Middle frontal gyrus (tissue), 1 donor: ENCODE measurements around the gene OR4K5.
"Not testable (repeated sequence)": the region's sequence is repeated elsewhere in the genome, so short reads cannot be mapped to it uniquely, and the experiment has no call there.

ENCODE experiments used
- DNase-seq: peaks from one replicate; pipeline ENCODE4 v3.0.0-alpha.2; 2015; ENCODE audit warnings: low spot score; ENCODE audit errors: extremely low spot score

Gene OR4K5, protein sequence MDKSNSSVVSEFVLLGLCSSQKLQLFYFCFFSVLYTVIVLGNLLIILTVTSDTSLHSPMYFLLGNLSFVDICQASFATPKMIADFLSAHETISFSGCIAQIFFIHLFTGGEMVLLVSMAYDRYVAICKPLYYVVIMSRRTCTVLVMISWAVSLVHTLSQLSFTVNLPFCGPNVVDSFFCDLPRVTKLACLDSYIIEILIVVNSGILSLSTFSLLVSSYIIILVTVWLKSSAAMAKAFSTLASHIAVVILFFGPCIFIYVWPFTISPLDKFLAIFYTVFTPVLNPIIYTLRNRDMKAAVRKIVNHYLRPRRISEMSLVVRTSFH

DNA sequence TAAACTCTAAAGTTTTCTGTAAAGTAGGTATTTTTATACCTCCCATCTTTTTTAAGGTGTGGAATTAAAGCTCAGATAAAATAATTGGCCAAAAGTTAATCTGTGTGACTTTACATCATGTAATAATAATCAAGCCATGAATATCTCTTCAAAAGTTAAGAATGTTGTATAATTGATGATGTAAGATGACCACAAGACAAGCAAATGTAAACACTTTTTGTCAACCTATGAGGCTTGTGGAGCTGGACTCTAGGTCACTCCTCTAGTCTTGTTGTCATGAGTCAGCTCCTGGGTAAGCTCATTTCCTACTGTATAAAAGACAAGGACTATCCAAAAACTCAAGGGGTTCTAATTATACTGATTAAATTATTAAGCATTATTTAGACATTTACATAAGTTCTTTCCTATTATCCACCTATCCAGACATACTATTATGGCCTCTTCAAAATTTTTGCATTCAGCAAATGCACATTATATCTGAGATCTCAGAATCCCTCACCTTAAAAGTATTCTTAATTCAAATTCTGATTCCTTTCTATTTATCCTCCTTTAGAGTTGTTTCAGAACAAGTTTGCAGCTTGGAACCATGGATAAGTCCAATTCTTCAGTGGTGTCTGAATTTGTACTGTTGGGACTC, at the start of gene OR4K5:
Gene OR4K5 (plus strand): TSS at position 587 of the 637 bp plus-strand sequence. CDS start 0 bp downstream, at position 587.
- DNase-seq = no peak

DNA sequence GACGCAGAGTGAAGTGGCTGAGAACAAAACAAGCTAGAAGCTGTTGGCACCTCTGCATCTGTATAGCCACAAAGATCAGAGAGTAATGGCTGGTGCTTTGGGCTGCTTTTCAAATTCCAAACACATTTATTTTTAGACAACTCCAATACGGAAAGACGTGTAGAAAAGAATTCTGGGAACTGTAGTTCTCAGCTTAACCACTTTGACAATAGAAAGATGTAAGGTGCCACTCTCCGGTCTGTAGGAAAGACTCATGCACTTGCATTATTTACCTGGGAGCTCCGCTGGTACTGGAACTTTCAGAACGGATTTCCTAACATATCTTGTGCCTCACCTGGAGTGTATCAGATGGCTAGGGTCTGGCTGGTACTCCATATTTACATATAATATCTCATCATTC, 47.2 kb upstream of the OR4K5 start:
- DNase-seq = no peak

DNA sequence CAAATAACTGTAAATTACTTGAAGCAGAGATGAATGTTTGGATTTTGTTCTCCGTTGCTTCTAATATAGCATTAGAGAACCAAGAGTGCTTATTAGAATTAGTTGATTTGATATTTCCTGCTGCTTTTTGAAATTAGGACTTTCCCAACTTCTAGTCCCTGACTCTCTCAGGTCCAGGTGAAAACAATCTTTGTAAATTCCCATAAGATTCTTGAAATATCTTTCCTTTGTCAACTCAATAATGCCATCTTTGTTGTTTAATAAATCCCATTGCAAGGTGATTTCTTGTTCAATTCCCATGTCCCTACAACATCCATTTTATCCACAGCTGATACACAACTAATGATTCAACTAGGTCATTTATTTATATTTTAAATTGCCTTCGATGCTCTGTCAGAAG, 45.6 kb upstream of the OR4K5 start, which contains the start of gene OR4K2:
Gene OR4K2 (plus strand): TSS at position 301 of the 400 bp plus-strand sequence. CDS start 1,126 bp downstream, outside the sequence.
- DNase-seq = no peak

DNA sequence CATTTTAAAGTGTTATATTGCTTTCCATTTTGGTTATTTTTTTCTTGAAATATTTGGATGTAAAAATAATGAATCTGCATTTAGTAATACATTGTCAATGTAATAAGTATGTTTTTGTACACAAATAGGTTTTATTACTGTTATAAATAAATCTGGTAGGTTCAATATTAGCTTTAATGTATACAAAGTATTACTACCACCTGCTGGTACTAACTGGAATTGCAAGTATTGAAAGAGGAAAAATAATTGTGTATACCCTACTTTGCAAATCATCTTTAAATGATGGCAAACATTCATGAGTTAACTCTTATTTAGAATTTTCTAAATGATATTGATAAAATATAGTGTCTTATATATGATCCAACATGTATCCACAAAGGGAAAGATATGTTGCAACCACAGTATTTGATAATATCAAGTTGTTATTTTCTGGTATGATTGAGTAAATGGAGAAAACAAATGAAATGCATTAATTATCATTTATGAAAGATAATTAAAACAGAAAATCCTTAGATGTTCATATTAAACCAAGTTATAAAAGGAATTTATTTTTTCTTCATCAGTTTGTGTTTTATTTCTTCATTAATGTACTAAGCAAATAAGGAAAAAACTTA, 42.3 kb upstream of the OR4K5 start:
- DNase-seq = no peak

DNA sequence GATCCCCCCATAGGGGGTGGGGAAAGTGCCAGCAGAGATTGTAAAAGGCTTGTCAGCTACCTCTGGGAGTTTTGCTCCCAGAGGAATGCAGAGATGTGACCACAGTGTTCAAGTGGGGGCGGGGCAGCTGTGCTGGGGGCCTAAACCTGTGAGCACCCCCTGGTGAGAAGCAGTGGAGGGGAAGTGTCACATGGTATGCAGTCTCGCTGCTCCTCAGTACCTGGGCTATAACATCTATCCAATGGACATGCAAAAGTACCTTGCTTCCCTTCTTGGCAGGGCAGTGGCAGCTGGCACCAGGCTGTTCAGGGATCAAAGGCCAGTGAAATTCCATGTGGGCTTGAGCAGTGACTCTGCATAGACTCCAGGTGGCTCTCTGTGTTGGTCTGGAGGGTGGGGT, 25.1 kb upstream of the OR4K5 start:
- no peak for DNase-seq

DNA sequence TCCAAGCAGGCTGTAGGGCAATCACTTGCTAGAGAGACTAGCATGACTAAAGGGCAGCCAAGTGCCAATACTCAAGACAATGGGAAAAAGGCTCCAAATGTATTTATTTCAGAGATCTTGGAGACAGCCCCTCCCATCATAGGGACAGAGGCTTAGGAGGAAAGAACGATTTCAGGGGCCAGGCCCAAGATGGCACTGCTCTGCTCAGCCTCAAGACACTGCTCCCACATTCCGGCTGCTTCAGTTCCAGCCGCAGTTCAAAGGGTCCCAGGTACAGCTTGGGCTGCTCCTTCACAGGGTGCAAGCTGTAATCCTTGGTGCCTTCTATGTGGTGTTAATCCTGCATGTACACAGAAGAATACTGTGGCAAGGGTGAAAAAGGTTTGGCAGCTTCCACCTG, 19.4 kb upstream of the OR4K5 start:
- DNase-seq = no peak

DNA sequence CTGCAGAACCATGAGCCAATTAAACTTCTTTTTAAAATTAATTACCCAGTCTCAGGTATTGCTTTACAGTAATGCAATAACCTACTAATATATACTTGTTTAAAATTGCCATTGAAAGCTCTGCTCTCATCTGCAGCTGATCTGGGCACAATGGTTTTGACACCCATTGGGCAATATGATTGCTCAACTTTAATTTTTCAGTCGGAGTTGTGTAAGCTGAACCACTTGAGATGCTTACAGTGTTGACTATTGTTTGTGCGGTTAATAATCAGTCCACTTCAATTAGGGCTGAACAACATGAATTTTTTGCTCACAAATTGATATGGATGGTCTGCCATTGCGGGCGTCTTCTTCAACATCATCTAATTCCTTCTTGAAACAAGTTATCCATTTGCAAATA, 18.0 kb upstream of the OR4K5 start:
- no peak for DNase-seq

DNA sequence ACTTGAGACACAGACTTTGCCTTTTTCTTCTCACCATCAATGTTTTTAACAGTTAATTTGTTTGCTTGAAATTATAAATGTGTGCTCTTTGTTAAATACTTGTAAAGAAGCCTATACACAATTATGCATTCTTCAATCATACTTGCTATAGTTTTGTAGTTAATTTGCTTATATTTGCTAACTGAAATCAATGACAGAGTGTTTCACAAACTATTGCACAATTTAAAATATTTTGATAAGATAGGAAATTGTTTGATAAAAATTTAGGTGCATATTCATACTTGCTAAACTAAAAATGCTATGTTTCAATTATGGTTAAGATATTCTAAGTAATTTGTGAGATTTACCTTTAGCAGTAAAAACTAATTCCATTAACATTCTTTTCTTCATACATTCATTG, 13.7 kb upstream of the OR4K5 start:
- no peak for DNase-seq

DNA sequence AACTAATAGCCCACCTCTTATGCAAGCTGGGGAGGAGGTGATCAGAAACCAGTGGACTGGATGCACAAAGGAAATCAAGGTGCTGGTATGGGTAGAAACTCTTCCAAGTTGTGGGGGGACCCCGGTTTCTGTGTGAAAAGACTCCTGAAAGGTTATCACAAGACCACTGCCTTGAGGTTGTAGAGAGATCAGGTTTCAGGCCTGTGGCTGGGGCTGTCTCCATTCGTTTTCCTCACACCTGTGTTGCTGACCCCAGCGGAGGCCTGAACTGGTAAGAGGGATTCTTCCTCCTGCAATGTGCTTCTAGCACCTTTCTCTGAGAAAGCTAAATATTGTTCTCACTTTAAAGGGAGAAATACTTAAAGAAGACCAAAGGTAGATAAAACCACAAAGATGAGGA, 9.3 kb upstream of the OR4K5 start:
- DNase-seq = no peak

DNA sequence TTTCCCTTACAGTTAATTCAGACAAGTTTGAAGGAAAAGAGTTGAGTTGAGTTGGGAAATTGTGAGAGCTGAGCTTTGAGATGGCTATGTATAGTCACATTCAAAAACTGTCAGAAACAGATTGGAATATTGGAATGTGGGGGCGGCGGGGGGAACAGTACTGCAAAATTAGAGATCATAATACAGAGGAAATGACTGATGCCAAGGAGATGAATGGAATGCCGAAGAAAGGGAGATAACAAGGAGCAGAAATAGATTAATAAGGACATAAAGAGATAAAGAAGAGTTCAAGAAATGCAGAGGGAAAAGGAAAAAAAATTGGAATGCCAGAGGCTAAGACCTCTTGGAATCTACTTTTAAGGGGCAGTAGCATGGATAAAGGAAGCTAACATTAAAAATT, 3.2 kb upstream of the OR4K5 start:
- DNase-seq = no peak

DNA sequence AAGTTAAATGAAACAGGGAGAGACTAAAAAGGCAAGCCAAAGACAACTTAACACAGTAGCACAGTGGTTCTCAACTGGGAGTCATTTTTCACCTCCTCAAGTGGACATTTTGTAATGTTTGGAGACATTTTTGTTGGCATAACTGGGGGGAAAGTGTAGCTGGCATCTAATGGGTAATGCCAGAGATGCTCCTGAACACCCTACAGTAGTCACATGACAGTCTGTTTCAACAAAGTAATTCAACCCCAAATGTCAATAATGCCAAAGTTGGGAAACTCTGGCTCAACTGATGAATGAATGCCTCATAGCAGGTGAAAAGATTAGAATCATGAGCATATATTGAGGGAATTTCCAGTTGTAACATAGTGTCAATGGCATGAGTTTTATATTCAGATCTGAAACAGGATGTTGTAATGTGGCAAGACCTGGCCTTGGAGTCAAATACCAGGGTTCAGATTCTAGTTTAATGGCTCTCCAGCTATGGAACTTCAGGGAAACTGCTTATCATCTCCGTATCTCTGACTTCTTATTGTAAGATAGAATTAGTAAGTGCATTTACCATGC, 2.4 kb upstream of the OR4K5 start:
- DNase-seq = no peak

DNA sequence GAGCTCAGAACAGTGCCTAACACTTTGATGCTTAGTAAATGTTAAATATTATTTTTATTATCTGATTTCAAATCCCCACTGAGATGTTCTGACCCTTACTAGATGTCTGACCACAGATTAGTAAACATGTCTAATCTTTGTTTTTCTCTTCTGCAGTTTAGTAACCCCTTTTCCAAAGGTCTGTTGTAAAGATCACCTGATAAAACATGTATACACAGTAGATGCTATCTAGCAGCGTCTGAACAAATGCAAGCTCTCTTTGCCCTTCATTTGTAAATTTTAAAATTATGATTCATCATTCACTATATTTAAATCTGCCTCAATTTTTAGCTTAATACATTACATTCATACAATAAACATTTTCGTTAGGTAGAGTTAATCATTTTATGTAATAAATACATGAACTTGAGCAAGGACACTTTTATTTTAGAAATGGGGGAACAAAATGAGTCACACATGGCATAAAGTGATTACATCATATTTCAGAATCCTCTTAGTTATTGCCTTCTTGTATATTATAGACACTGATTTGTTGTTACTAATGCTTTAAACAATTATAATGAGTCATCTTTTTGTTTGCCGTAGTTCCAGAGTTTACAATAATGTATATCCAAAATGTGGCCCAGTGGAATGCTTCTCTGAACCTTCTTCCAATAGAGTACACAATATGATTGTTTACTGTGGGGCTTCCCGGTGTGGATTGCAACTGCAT, 1.7 kb upstream of the OR4K5 start:
- DNase-seq = no peak

DNA sequence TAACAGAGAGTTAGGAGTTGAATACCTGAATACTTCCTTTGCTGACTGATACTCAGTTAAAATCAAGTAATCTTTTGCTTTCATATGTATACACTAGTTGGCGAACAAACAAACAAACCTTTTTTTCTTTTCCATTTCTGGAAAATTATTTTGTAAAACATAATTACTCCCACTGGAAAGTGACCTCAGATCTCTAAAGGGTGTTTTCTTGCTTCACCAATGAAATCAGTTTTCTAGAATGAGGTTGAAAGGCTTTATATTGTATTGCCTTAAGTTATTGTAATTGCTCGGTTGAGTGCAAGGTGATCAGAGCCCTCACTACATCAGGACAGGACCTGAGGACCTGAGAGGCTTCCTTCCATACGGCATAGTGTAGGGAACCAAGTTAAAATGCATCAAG, 10.2 kb downstream of the OR4K5 start, which contains the start of gene OR4K1:
Gene OR4K1 (plus strand): TSS at position 301 of the 400 bp plus-strand sequence. CDS start 4,750 bp downstream, outside the sequence.
- no peak for DNase-seq

DNA sequence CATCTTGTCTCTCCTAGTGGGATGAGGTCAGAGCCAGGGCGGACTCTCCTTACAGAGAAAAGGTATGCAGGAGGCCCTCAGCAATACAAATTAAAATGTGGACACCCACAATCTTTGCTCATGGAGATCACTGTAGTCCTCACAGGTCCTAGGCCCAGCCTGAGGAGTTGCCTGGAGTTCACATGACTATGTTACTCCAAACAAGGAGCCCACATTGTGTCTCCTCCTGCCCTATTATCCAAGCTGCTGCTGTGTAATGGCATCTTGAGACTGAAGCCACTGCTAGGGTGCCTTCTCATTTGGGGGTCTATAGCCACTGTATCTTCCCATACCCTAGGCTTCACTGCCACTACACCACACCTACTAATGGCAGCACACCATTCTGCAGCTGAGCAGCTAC, 21.3 kb downstream of the OR4K5 start:
- no peak for DNase-seq

DNA sequence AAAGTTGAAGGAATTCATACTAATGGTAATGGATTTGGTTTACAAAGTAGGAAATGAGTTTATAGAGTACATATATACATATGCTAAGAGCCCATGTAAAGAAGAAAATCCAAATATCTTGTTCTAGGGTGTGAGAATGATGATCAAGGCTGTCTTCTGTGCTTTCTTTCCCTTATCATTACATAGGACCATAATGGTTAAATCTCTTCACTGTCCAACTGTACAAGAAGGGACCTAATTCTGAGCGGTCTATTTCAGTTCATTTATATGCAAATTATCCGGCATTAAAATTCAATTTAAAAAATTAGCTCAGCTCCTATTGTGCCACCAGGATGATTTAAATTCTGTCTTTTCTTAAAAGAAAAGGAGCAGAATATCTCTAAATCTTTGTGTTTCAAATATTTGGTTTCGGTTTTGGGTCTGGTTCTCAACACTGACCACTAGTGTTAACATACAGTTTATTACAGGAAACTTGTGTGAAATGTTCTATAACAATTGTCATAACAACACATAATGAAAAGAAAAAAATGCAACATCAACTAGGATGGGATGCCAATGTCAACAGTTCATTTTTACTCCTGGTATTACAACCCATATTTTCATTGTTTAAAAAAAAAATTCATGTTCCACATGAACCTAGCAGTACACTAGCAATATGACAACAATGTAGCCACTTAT, 27.1 kb downstream of the OR4K5 start:
- DNase-seq = no peak

DNA sequence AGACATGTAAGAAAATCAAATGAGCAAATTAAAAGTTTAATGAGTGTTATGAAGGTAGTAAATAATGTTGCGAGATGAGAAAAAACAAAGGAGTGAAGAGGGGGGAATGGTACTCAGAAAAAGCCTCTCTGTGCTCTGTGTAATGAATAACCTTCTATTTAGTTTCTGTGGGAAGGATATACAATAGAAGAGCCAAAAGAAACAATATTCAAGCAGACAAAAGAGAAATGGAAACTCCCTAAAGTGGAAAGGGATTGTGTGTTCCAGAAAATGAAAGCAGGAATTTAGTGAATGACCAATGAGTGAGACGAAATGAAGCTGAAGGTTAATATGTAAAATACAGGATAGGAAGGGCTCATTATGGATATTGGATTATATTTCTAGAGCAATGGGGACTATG, 28.8 kb downstream of the OR4K5 start:
- DNase-seq = no peak

DNA sequence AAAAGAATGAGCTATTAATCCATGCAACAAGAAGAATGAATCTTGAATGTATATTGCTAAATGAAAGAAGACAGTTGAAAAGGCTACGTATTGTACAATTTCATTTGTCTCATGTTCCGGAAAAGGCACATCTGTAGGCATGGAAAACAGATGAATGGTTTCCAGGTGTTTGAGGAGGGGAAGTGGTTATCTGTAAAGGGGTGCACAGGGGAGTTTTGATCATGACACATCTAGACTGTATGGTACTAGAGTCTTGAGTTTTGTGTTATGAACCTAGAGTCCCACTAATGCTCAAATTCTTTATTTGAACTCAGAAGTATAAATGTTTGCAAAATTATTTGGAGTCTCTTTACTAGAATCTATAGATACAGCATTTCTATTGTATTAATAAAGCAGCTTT, 49.3 kb downstream of the OR4K5 start:
- DNase-seq = not testable (repeated sequence)
